ENCODE results near the gene NME7. TPM values are rescaled to one million over a fixed set of nuclear protein-coding genes. Genes with fewer than 3 reads are reported as not detected.
"Not testable (repeated sequence)": the region's sequence is repeated elsewhere in the genome, so short reads cannot be mapped to it uniquely, and the experiment has no call there.

The NME7 gene
- polyA plus RNA-seq, 4 donors, result 2.2 to 18.8 (median 8.8) TPM

DNA sequence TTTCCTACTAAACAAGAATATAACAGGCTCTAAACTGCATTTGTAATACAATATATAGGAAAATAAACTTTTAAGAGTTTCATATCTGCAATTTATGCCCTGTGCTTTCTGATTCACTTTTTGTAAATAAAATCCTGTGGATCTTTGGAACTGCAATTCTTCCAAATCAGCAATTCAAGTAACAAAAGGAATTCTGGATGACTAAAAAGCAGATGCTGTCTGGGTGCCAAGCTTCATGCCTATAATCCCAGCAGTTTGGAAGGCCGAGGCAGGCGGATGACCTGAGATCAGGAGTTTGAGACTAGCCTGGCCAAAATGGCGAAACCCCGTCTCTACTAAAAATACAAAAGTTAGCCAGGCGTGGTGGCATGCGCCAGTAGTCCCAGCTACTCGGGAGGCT is 6.3 kb downstream of the NME7 start:
- DNase-seq (no peak), FAIRE-seq (no peak)
- WGBS, 3 donors, result 93 to 96% (median 95%) methylated on average over 7 of the region's 7 CpGs

DNA sequence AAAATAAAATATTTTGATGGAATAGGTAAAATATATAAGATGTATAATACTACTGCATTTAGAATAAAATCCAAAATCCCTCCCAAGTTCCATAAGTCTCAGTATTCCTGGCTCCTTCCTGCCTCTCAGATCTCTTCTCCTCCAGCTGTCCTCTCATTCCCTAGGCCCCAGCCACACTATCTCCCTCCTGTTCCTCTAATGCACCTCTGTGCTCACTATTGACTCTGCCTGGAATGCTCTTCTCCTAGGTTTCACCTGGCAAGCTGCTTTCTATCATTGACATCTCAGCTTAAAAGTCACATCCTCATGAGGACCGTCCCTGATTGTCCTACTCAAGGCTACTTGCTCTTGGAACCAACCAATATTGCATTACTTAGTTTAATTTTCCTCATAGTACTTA is 7.2 kb downstream of the NME7 start:
- Histone ChIP-seq H3K27ac (ENCODE audit: low read depth in 1 of 3, low read length in 2 of 3) (no peak overlapping the region), H3K9me3 (ENCODE audit: control insufficient read depth in 2 of 2, insufficient read depth in 1 of 2, low read depth in 1 of 2, low read length in 1 of 2) (peaks cover 0 to 4% of the 10 kb centered on the region in 2 donors), H3K4me3 (ENCODE audit: low read depth in 1 of 3, low read length in 3 of 3) (no peak overlapping the region), H3K27me3 (ENCODE audit: control insufficient read depth in 3 of 3, insufficient read depth in 3 of 3, low read length in 3 of 3) (no peaks in the 10 kb centered on the region), H3K36me3 (ENCODE audit: control insufficient read depth in 3 of 3, insufficient read depth in 2 of 3, low read depth in 1 of 3, low read length in 3 of 3) (peaks cover 0 to 2% (median 0%) of the 10 kb centered on the region in 3 donors), H3K4me1 (ENCODE audit: control insufficient read depth in 3 of 3, insufficient read depth in 2 of 3, low read depth in 1 of 3, low read length in 2 of 3) (no peaks in the 10 kb centered on the region)
- FAIRE-seq (no peak), DNase-seq (no peak)
- 91 to 93% (median 92%) methylated on average over 1 of the region's 1 CpG for WGBS, 3 donors

More for the DNA sequence above, 6.3 kb downstream of the NME7 start:
- Histone ChIP-seq H3K36me3 (ENCODE audit: control insufficient read depth in 3 of 3, insufficient read depth in 2 of 3, low read depth in 1 of 3, low read length in 3 of 3) (peaks cover 0 to 2% (median 0%) of the 10 kb centered on the region in 3 donors), H3K27ac (ENCODE audit: low read depth in 1 of 3, low read length in 2 of 3) (no peak overlapping the region), H3K27me3 (ENCODE audit: control insufficient read depth in 3 of 3, insufficient read depth in 3 of 3, low read length in 3 of 3) (no peaks in the 10 kb centered on the region), H3K4me1 (ENCODE audit: control insufficient read depth in 3 of 3, insufficient read depth in 2 of 3, low read depth in 1 of 3, low read length in 2 of 3) (peaks cover 0 to under 1% (median 0%) of the 10 kb centered on the region in 3 donors), H3K4me3 (ENCODE audit: low read depth in 1 of 3, low read length in 3 of 3) (no peak overlapping the region), H3K9me3 (ENCODE audit: control insufficient read depth in 2 of 2, insufficient read depth in 1 of 2, low read depth in 1 of 2, low read length in 1 of 2) (peaks cover 0 to 4% of the 10 kb centered on the region in 2 donors)

DNA sequence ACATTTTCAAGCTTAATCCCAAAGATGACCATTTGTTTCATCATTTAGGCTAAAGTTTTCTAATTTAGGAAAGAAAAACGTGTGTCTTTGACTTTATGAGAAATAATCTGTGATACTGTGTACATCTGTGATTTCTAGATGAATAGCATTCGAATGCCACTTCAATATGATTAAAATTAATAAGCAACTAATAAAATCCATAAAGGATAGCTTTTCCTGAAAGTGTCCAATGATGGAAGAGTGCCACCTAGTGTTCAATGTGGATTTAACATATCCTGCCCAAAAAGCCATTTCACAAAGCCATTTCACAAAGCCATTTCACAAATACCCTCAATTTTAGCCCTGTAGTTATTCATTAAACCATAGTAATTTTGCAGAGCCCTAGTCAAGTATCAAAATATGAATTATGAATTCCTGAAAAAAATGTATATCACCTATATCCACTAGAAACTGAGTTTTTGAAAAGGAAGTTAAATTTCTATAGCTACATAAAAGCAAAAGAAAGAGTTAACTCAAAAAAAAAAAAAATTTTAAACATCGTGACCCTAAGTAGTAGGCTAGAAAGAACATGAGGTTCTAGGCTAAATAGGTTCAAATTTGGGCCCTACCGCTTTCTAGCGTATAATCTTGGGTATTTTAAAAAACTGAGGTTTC is 19.1 kb downstream of the NME7 start:
- no peaks in the 10 kb centered on the region for H3K36me3 ChIP-seq (ENCODE audit: control insufficient read depth in 3 of 3, insufficient read depth in 2 of 3, low read depth in 1 of 3, low read length in 3 of 3)
- no peak overlapping the region for H3K4me3 ChIP-seq (ENCODE audit: low read depth in 1 of 3, low read length in 3 of 3)
- FAIRE-seq, result peak; percentile 57
- no peak overlapping the region for H3K27ac ChIP-seq (ENCODE audit: low read depth in 1 of 3, low read length in 2 of 3)
- peak; percentile 72 to 74 for DNase-seq
- peaks cover 0 to 10% (median 0%) of the 10 kb centered on the region in 3 donors for H3K4me1 ChIP-seq (ENCODE audit: control insufficient read depth in 3 of 3, insufficient read depth in 2 of 3, low read depth in 1 of 3, low read length in 2 of 3)
- H3K9me3 ChIP-seq (ENCODE audit: control insufficient read depth in 2 of 2, insufficient read depth in 1 of 2, low read depth in 1 of 2, low read length in 1 of 2), result no peaks in the 10 kb centered on the region
- H3K27me3 ChIP-seq (ENCODE audit: control insufficient read depth in 3 of 3, insufficient read depth in 3 of 3, low read length in 3 of 3), result no peaks in the 10 kb centered on the region
- 41 to 49% (median 44%) methylated on average over 5 of the region's 5 CpGs for WGBS, 3 donors

DNA sequence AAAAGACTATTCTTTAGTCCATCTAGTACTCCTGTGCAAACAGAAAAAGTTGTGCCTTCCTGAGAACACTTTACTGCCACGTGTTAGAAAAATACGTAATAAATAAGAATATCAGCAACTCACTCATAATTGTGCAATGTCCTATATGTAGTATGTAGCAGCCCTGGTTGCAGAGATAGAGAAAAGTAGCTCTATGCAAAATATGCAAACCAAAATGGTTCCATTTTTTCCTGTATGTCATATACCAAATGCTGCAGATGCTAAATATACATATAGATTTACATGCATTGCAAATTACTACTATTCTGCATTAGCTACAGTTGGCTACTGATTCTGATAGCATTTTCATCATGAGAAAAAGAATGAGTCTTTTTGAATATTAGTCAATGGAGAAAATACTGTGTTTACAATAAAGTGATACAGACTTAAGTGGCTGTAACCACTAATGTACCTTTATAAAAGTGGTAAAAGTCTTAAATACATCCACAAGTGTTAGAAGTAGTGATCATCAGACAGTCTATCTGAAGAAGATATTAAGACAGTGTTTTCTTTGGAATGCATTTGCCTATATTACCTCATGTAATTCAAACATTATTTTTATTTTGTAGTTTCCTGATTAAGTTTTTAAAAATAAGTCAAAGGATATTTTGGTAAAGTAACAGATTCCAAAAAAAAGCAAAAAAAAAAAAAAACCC is 19.8 kb downstream of the NME7 start:
- 69 to 78% (median 75%) methylated on average over 2 of the region's 2 CpGs for WGBS, 3 donors
- no peak for FAIRE-seq
- H3K4me3 ChIP-seq (ENCODE audit: low read depth in 1 of 3, low read length in 3 of 3), result no peak overlapping the region
- no peaks in the 10 kb centered on the region for H3K36me3 ChIP-seq (ENCODE audit: control insufficient read depth in 3 of 3, insufficient read depth in 2 of 3, low read depth in 1 of 3, low read length in 3 of 3)
- H3K9me3 ChIP-seq (ENCODE audit: control insufficient read depth in 2 of 2, insufficient read depth in 1 of 2, low read depth in 1 of 2, low read length in 1 of 2), result no peaks in the 10 kb centered on the region
- H3K4me1 ChIP-seq (ENCODE audit: control insufficient read depth in 3 of 3, insufficient read depth in 2 of 3, low read depth in 1 of 3, low read length in 2 of 3), result peaks cover 0 to 10% (median 0%) of the 10 kb centered on the region in 3 donors
- no peaks in the 10 kb centered on the region for H3K27me3 ChIP-seq (ENCODE audit: control insufficient read depth in 3 of 3, insufficient read depth in 3 of 3, low read length in 3 of 3)
- no peak overlapping the region for H3K27ac ChIP-seq (ENCODE audit: low read depth in 1 of 3, low read length in 2 of 3)
- DNase-seq, result no peak

DNA sequence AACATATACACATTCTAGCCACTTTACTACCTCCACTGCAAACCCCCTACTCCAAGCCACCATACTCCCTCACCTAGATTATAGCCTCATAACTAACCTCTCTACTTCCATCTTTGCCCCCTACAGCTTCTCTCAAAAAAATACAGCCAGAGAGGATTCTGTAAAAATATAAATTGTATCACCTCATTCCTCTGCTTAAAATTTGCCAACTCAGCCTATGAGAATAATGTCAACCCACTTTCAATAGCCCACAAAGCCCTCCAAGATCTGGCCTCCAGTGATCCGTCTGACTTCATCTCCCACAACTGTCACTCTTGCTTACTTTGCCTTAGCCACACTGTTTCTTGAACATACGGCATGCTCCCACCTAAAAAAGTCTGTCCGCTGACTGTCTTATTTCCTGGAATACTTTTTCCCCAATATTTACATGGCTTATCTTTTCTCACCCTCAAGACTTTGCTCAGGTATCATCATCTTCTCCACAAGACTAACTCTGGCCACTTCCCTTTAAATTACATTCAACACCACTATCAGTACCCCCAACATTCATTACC is 21.5 kb downstream of the NME7 start:
- H3K9me3 ChIP-seq (ENCODE audit: control insufficient read depth in 2 of 2, insufficient read depth in 1 of 2, low read depth in 1 of 2, low read length in 1 of 2), result peaks cover 0 to 4% of the 10 kb centered on the region in 2 donors
- no peak overlapping the region for H3K4me3 ChIP-seq (ENCODE audit: low read depth in 1 of 3, low read length in 3 of 3)
- H3K36me3 ChIP-seq (ENCODE audit: control insufficient read depth in 3 of 3, insufficient read depth in 2 of 3, low read depth in 1 of 3, low read length in 3 of 3), result no peaks in the 10 kb centered on the region
- no peak overlapping the region for H3K27ac ChIP-seq (ENCODE audit: low read depth in 1 of 3, low read length in 2 of 3)
- FAIRE-seq, result no peak
- no peaks in the 10 kb centered on the region for H3K27me3 ChIP-seq (ENCODE audit: control insufficient read depth in 3 of 3, insufficient read depth in 3 of 3, low read length in 3 of 3)
- WGBS, 3 donors, result 89 to 95% (median 93%) methylated on average over 3 of the region's 3 CpGs
- peaks cover 0 to 13% (median 0%) of the 10 kb centered on the region in 3 donors for H3K4me1 ChIP-seq (ENCODE audit: control insufficient read depth in 3 of 3, insufficient read depth in 2 of 3, low read depth in 1 of 3, low read length in 2 of 3)
- DNase-seq, result no peak

DNA sequence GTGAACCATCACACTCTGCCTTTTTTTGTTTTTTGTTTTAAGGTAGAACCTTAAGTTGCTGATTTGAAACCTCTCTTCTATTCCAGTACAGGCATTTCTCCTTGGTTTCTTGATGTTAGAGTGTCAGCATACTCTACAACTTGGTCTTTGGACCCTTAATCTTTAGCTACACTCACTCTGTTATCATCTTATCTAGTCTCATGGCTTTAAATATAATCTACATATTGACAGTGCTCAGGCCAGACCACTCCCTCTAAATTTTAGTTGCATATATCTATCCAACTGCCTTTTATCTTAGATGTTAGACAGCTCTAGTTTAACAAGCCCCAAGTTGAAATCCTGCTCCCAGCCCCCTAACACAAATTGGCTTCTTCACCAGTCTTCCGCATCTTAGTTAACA is 22.1 kb downstream of the NME7 start:
- Histone ChIP-seq H3K4me1 (ENCODE audit: control insufficient read depth in 3 of 3, insufficient read depth in 2 of 3, low read depth in 1 of 3, low read length in 2 of 3) (peaks cover 0 to 13% (median 0%) of the 10 kb centered on the region in 3 donors), H3K27me3 (ENCODE audit: control insufficient read depth in 3 of 3, insufficient read depth in 3 of 3, low read length in 3 of 3) (no peaks in the 10 kb centered on the region), H3K36me3 (ENCODE audit: control insufficient read depth in 3 of 3, insufficient read depth in 2 of 3, low read depth in 1 of 3, low read length in 3 of 3) (peaks cover 0 to 3% (median 0%) of the 10 kb centered on the region in 3 donors), H3K27ac (ENCODE audit: low read depth in 1 of 3, low read length in 2 of 3) (no peak overlapping the region), H3K4me3 (ENCODE audit: low read depth in 1 of 3, low read length in 3 of 3) (no peak overlapping the region), H3K9me3 (ENCODE audit: control insufficient read depth in 2 of 2, insufficient read depth in 1 of 2, low read depth in 1 of 2, low read length in 1 of 2) (peaks cover 0 to 8% of the 10 kb centered on the region in 2 donors)
- 91 to 96% (median 96%) methylated on average over 1 of the region's 1 CpG for WGBS, 3 donors
- FAIRE-seq, result no peak
- peak; percentile 46 to 47 for DNase-seq

DNA sequence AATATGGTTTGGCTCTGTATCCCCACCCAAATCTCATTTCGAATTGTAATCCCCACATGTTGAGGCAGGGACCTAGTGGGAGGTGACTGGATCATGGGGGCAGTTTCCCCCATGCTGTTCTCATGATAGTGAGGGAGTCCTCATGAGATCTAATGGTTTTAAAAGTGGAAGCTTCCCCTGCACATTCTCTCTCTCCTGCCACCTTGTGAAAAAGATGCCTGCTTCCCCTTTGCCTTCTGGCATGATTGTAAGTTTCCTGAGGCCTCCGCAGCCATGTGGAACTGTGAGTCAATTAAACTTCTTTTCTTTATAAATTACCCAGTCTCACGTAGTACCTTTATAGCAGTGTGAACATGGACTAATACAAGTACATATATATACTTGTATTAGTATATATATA is 25.5 kb downstream of the NME7 start:
- H3K27ac ChIP-seq (ENCODE audit: low read depth in 1 of 3, low read length in 2 of 3); H3K36me3 ChIP-seq (ENCODE audit: control insufficient read depth in 3 of 3, insufficient read depth in 2 of 3, low read depth in 1 of 3, low read length in 3 of 3); H3K4me3 ChIP-seq (ENCODE audit: low read depth in 1 of 3, low read length in 3 of 3); H3K27me3 ChIP-seq (ENCODE audit: control insufficient read depth in 3 of 3, insufficient read depth in 3 of 3, low read length in 3 of 3); DNase-seq; FAIRE-seq: not testable (repeated sequence)
- peaks cover 0 to 13% (median 0%) of the 10 kb centered on the region in 3 donors for H3K4me1 ChIP-seq (ENCODE audit: control insufficient read depth in 3 of 3, insufficient read depth in 2 of 3, low read depth in 1 of 3, low read length in 2 of 3)
- H3K9me3 ChIP-seq (ENCODE audit: control insufficient read depth in 2 of 2, insufficient read depth in 1 of 2, low read depth in 1 of 2, low read length in 1 of 2), result peaks cover 0 to 11% of the 10 kb centered on the region in 2 donors
- 92 to 94% (median 92%) methylated on average over 3 of the region's 3 CpGs for WGBS, 3 donors

DNA sequence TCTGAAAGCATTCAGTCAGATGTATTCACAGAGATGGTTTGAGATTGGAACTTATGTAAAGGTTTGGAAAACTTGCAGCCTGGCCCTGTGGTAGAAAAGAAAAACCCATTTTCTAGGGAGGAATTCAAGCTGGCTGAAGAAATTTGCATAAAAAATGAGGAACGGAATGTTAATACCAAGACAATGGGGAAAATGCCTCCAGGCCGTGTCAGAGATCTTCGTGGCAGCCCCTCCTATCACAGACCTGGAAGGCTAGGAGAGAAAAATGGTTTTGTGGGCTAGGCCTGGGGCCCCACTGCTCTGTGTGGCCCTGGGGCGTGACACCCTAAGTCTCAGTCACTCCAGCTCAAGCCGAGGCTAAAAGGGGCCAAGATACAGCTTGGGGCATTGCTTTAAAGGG is 26.7 kb downstream of the NME7 start:
- no peak for FAIRE-seq
- H3K4me3 ChIP-seq (ENCODE audit: low read depth in 1 of 3, low read length in 3 of 3), result no peak overlapping the region
- WGBS, 3 donors, result 86 to 96% (median 93%) methylated on average over 5 of the region's 5 CpGs
- H3K9me3 ChIP-seq (ENCODE audit: control insufficient read depth in 2 of 2, insufficient read depth in 1 of 2, low read depth in 1 of 2, low read length in 1 of 2), result peaks cover 0 to 11% of the 10 kb centered on the region in 2 donors
- peaks cover 0 to 3% (median 0%) of the 10 kb centered on the region in 3 donors for H3K36me3 ChIP-seq (ENCODE audit: control insufficient read depth in 3 of 3, insufficient read depth in 2 of 3, low read depth in 1 of 3, low read length in 3 of 3)
- no peak overlapping the region for H3K27ac ChIP-seq (ENCODE audit: low read depth in 1 of 3, low read length in 2 of 3)
- no peak for DNase-seq
- peaks cover 0 to 6% (median 0%) of the 10 kb centered on the region in 3 donors for H3K4me1 ChIP-seq (ENCODE audit: control insufficient read depth in 3 of 3, insufficient read depth in 2 of 3, low read depth in 1 of 3, low read length in 2 of 3)
- no peaks in the 10 kb centered on the region for H3K27me3 ChIP-seq (ENCODE audit: control insufficient read depth in 3 of 3, insufficient read depth in 3 of 3, low read length in 3 of 3)

Measured in small intestine (tissue), 7 donors.